Activated CD4-positive, CD25-positive, alpha-beta regulatory T cell treated with anti-CD3 and anti-CD28 coated beads, Interleukin-2, amount 50 U/mL, for 72 hours (primary cell): ENCODE measurements around the gene RPS14.

Experiments used
- DNase-seq: peaks from one replicate; pipeline ENCODE4 v3.0.0; 2021

RPS14 gene

GRCh38 chr5:150398722-150399523 lies 50.6 kb downstream of the RPS14 start:
- DNase-seq = no peak

- DNase-seq = no peak
Observed at GRCh38 chr5:150397782-150398721, 51.5 kb downstream of the RPS14 start.

- no peak for DNase-seq
Observed at GRCh38 chr5:150397146-150397781, 52.3 kb downstream of the RPS14 start.

- DNase-seq = no peak
Observed at GRCh38 chr5:150396267-150396666, 53.3 kb downstream of the RPS14 start.

GRCh38 chr5:150395688-150395975 lies 53.9 kb downstream of the RPS14 start:
- no peak for DNase-seq

GRCh38 chr5:150394912-150395687 lies 54.4 kb downstream of the RPS14 start:
- DNase-seq = no peak

GRCh38 chr5:150394131-150394530 lies 55.4 kb downstream of the RPS14 start:
- no peak for DNase-seq

- DNase-seq = no peak
Observed at GRCh38 chr5:150393096-150393645, 56.4 kb downstream of the RPS14 start.

GRCh38 chr5:150392680-150393079 lies 56.9 kb downstream of the RPS14 start:
- DNase-seq = no peak
